Stimulated activated memory B cell treated with anti-CD40 and anti-IgM and Interleukin-4, amounts not matched to agents 10 μg/mL and 1 μg/mL and 100 μg/mL, for 72 hours (primary cell): Measurements from ENCODE around the gene VPS16.

Source experiments
- ATAC-seq: fragments of 150-1000 bp; cut with Tn5 transposase; 2 replicates; pipeline ENCODE4 v1.10.0; 2021
- H3K27ac Mint-ChIP-seq: one replicate; pipeline ENCODE4 v1.8.0; 2022; ENCODE audit warnings: mild to moderate bottlenecking, mixed read lengths
- H3K27me3 Mint-ChIP-seq: one replicate; pipeline ENCODE4 v1.8.0; 2022; ENCODE audit warnings: mixed read lengths
- H3K36me3 Mint-ChIP-seq: one replicate; pipeline ENCODE4 v1.8.0; 2022; ENCODE audit warnings: mixed read lengths
- H3K4me1 Mint-ChIP-seq: one replicate; pipeline ENCODE4 v1.8.0; 2022; ENCODE audit warnings: mixed read lengths
- H3K4me3 Mint-ChIP-seq: one replicate; pipeline ENCODE4 v1.8.0; 2022; ENCODE audit warnings: mild to moderate bottlenecking, moderate library complexity, mixed read lengths
- H3K9me3 Mint-ChIP-seq: one replicate; pipeline ENCODE4 v1.8.0; 2022; ENCODE audit warnings: mixed read lengths

VPS16 gene

DNA sequence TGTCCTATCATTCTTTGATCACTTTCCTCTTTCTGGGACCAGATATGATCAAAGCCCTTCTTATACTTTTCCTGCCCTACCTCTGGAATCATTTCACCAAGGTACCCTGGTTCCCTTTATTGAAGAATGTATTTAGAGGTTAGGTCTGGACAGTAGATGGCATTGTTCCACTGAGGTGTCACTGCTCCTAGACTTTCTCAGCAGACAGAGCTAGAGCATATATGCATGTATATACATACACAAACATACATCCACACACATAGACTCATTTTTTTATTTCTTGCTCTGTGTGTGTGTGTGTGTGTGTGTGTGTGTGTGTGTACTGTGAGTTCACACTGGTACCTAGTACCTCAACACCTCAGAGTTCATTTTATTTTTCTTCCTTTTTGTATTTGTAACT, 73.6 kb downstream of the VPS16 start:
- H3K27ac Mint-ChIP-seq: no peak overlapping the region
- no peaks in the 10 kb centered on the region for H3K27me3 Mint-ChIP-seq

More for the DNA sequence above, 73.6 kb downstream of the VPS16 start:
- Mint-ChIP-seq H3K36me3 (no peaks in the 10 kb centered on the region), H3K4me1 (peaks cover 5% of the 10 kb centered on the region), H3K4me3 (no peak overlapping the region), H3K9me3 (no peaks in the 10 kb centered on the region)
- no peak for ATAC-seq
